IPS DF 6.9 (cell line): ENCODE data around the gene MXD4.

Experiments
- DNase-seq: peaks from one replicate; pipeline ENCODE4 v3.0.0-alpha.2; 2013; ENCODE audit warnings: low read depth, low spot score
- H3K27ac ChIP-seq: one replicate; pipeline ENCODE4 v1.5.1; 2013; ENCODE audit warnings: low read length, control low read depth
- H3K27me3 ChIP-seq: 2 replicates; pipeline ENCODE4 v1.6.1; 2013; ENCODE audit warnings: mild to moderate bottlenecking, low read length; ENCODE audit not compliant: control insufficient read depth, insufficient read depth
- H3K36me3 ChIP-seq: 2 replicates; pipeline ENCODE4 v1.6.1; 2013; ENCODE audit warnings: low read length; ENCODE audit not compliant: control insufficient read depth, insufficient read depth
- H3K4me1 ChIP-seq: 2 replicates; pipeline ENCODE4 v1.6.1; 2013; ENCODE audit warnings: low read length; ENCODE audit not compliant: control insufficient read depth, insufficient read depth
- H3K4me3 ChIP-seq: 2 replicates; pipeline ENCODE4 v1.5.1; 2013; ENCODE audit warnings: mild to moderate bottlenecking, low read length
- H3K9me3 ChIP-seq: 2 replicates; pipeline ENCODE4 v1.6.1; 2013; ENCODE audit warnings: low read length, inconsistent platforms; ENCODE audit not compliant: control insufficient read depth, insufficient read depth
- WGBS: extraction: QIAGEN DNeasy Blood & Tissue Kit; methylation state at CpG from one replicate; pipeline ENCODE4 v1.1.7; 2013; ENCODE audit warnings: mixed read lengths, missing lambda C conversion rate; ENCODE audit not compliant: insufficient read length, insufficient coverage; 5-methylcytosine and 5-hydroxymethylcytosine counted together

Gene MXD4

DNA sequence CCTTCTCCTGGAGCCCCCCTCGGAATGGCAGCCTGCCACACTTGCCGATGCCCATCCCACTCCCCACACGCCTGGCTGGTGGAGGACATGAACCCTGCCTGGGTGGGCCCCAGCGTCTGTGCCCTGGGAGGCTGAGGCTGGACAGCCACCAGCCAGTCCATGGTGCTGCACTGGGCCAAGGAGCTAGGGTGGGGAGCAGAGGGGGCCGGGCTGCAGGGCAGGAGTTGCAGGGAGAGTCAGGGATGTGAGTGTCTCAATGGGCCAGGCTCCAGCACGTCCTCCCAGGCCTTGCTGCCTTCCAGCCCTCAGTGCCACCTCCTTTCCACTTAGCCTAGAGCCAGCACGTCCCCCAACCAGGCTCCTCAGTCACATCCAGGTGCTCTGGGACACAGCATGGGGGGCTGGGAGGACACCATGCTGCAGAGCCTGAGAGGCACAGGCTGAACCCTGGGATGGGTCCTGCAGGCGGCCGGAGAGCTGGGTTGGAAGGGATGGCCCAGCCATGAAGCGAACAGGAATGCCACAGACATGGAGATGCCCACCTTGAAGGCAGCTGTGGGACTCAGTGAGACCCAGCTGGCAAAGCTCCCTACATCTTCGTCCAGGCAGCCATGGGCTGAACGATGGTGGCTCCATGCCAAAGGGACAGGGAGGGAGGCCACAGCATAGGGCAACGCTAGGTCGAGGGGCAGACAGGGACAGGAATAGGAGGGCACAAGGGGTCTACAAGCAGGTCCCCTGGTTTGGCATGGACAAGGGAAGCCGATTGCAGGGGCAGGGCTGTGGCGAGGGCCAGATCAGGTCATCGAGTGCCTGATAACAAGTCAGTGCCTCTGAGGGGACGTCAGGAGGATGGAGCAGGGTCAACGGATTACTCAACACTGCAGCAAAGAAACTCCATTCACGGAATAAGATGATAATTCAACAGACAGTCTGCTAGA, 30.1 kb upstream of the MXD4 start:
- no peak overlapping the region for H3K27ac ChIP-seq
- no peaks in the 10 kb centered on the region for H3K27me3 ChIP-seq
- no peak overlapping the region for H3K4me3 ChIP-seq
- no peaks in the 10 kb centered on the region for H3K36me3 ChIP-seq
- H3K4me1 ChIP-seq = no peaks in the 10 kb centered on the region
- no peaks in the 10 kb centered on the region for H3K9me3 ChIP-seq
- no CpG with 5 or more reads among the region's 20 CpGs for WGBS
- no peak for DNase-seq

GRCh38 chr4:2290974-2291704, 29.2 kb upstream of the MXD4 start:
- no peaks in the 10 kb centered on the region for H3K36me3 ChIP-seq
- no peak overlapping the region for H3K4me3 ChIP-seq
- no peaks in the 10 kb centered on the region for H3K27me3 ChIP-seq
- no peak for DNase-seq
- WGBS = no CpG with 5 or more reads among the region's 24 CpGs
- H3K9me3 ChIP-seq = no peaks in the 10 kb centered on the region
- H3K27ac ChIP-seq = no peak overlapping the region
- no peaks in the 10 kb centered on the region for H3K4me1 ChIP-seq

GRCh38 chr4:2290488-2290887, 28.6 kb upstream of the MXD4 start:
- Histone ChIP-seq H3K4me3 (no peak overlapping the region), H3K27ac (no peak overlapping the region), H3K36me3 (no peaks in the 10 kb centered on the region), H3K9me3 (no peaks in the 10 kb centered on the region), H3K4me1 (no peaks in the 10 kb centered on the region), H3K27me3 (no peaks in the 10 kb centered on the region)
- WGBS = no CpG with 5 or more reads among the region's 9 CpGs
- no peak for DNase-seq

- Histone ChIP-seq H3K4me1 (no peaks in the 10 kb centered on the region), H3K27me3 (no peaks in the 10 kb centered on the region), H3K9me3 (no peaks in the 10 kb centered on the region), H3K27ac (no peak overlapping the region), H3K36me3 (no peaks in the 10 kb centered on the region), H3K4me3 (no peak overlapping the region)
- no peak for DNase-seq
- no CpG with 5 or more reads among the region's 11 CpGs for WGBS
Observed at GRCh38 chr4:2289955-2290333, 28.0 kb upstream of the MXD4 start.

- Histone ChIP-seq H3K4me1 (no peaks in the 10 kb centered on the region), H3K4me3 (no peak overlapping the region), H3K27ac (no peak overlapping the region), H3K9me3 (no peaks in the 10 kb centered on the region), H3K27me3 (no peaks in the 10 kb centered on the region), H3K36me3 (no peaks in the 10 kb centered on the region)
- DNase-seq = no peak
- WGBS = no CpG with 5 or more reads among the region's 14 CpGs
Observed at GRCh38 chr4:2289311-2289954, 27.5 kb upstream of the MXD4 start.

DNA sequence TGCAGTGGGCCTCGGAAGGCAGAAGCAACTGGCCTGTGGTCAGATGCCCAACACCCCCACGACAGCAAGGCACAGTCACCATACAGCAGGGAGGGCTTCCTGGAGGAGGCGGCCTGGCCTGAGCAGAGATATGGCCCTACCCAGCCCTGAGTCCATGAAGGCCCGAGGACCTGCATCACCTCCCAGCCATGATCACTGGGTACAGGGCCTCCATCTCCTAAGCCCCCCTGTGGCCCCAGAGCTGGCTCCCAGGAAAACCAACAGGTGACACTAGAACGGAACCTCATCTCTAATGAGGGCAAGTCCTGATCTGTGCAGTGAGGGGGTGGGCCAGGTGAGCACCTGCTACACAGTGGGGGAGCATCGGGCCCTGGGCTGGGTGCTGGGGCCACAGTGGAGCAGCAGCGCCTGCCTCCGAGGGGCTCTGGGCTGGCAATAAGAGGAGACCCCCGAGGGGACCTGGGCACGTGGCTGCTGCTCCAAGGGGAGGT, 26.2 kb upstream of the MXD4 start:
- Histone ChIP-seq H3K27me3 (no peaks in the 10 kb centered on the region), H3K36me3 (no peaks in the 10 kb centered on the region), H3K4me3 (no peak overlapping the region), H3K27ac (no peak overlapping the region), H3K9me3 (no peaks in the 10 kb centered on the region), H3K4me1 (no peaks in the 10 kb centered on the region)
- no peak for DNase-seq
- WGBS = no CpG with 5 or more reads among the region's 10 CpGs

DNA sequence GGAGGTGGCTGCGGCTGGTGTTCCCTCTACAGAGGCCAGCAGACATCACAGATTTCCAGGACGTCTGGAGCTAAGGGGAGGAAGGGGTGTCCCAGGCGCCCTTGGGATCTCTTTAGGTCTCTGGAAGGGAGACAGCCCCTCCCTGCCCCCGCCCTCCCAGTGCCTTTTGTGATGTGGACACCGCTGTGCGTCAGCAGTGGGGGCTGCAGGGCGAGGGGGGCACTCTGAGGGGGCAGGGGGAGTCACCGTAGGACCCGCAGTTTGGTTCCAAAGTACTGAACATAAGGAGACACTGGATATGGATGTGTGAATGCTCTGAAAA, 25.6 kb upstream of the MXD4 start:
- WGBS = no CpG with 5 or more reads among the region's 9 CpGs
- Histone ChIP-seq H3K4me1 (no peaks in the 10 kb centered on the region), H3K27ac (no peak overlapping the region), H3K9me3 (no peaks in the 10 kb centered on the region), H3K27me3 (no peaks in the 10 kb centered on the region), H3K36me3 (no peaks in the 10 kb centered on the region), H3K4me3 (no peak overlapping the region)
- no peak for DNase-seq

DNA sequence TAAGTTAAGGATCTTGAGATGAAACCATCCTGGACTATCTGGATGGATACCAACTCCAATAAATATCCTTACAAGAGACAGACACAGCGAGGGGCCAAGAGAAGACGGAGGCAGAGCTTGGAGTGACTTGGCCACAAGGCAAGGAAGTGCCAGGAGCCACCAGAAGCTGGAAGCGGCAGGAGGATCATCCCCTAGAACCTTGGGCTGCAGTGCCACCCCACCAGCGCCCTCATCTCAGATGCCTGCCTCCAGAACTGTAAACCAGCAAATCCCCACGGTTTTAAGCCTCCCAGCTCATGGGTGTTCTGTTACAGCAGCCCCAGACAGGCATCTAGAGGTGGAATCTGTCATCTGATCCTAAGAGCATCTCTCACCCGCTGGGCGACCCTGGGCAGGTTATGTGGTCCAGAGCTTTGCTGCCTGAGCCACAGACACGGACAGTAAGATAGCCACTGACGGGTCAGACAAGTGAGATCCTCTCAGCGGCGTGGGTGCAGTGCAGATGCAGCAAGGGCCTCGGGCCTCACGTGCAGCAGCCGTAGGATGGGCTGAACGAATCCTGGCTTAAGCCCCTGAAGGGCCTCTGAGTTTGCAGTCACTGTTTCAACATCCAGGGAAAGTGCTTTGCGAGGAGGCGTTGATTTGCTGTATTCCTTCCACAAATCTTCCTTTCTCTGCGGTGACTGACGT, 25.1 kb upstream of the MXD4 start:
- Histone ChIP-seq H3K4me1 (no peaks in the 10 kb centered on the region), H3K4me3 (no peak overlapping the region), H3K36me3 (no peaks in the 10 kb centered on the region), H3K27ac (no peak overlapping the region), H3K9me3 (no peaks in the 10 kb centered on the region), H3K27me3 (no peaks in the 10 kb centered on the region)
- no peak for DNase-seq
- WGBS = no CpG with 5 or more reads among the region's 19 CpGs

GRCh38 chr4:2285613-2286381, 23.9 kb upstream of the MXD4 start:
- Histone ChIP-seq H3K4me1 (no peaks in the 10 kb centered on the region), H3K4me3 (no peak overlapping the region), H3K27me3 (no peaks in the 10 kb centered on the region), H3K36me3 (no peaks in the 10 kb centered on the region), H3K27ac (no peak overlapping the region), H3K9me3 (no peaks in the 10 kb centered on the region)
- no CpG with 5 or more reads among the region's 27 CpGs for WGBS
- DNase-seq = no peak
